GM15510 (cell line): ENCODE results near the gene IRX3.

Experiments
- POLR2A ChIP-seq: IDR thresholded peaks from 3 replicates; pipeline ENCODE4 v1.6.1; 2011; ENCODE audit warnings: borderline replicate concordance; ENCODE audit not compliant: insufficient read length; ENCODE audit errors: extremely low read depth

The IRX3 gene

DNA sequence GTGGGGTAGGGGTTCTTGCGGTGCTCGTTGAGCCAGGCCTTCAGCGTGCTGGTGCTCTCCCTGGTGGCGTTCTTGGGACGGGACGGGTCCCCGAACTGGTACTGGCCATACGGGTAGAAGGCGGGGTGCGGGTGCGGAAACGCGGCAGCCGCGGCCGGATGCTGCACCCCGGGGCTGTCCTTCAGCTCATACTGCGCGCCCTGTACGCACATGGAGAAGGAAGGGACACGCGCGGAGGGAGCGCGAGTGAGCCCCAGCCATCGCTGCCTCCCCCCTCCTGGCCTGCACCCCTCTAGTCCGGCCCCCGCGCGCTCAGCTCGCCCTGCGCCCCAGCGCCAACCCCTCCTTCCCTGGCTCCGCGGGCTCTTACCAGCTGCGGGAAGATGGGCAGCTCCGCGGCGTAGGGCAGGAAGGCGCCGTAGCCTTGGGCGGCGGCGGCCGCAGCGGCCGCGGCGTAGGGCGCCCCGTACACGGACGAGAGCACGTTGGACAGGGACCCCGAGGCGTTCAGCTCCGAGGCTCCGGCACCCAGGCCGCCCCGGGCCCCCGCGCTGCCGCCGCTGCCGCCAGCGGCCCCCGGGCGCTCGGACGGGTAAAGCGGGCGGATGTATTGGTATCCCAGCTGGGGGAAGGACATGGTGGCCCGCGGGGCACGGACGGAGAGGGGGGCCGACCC, 1.0 kb downstream of the IRX3 start:
- TF ChIP-seq POLR2A, result no peak

DNA sequence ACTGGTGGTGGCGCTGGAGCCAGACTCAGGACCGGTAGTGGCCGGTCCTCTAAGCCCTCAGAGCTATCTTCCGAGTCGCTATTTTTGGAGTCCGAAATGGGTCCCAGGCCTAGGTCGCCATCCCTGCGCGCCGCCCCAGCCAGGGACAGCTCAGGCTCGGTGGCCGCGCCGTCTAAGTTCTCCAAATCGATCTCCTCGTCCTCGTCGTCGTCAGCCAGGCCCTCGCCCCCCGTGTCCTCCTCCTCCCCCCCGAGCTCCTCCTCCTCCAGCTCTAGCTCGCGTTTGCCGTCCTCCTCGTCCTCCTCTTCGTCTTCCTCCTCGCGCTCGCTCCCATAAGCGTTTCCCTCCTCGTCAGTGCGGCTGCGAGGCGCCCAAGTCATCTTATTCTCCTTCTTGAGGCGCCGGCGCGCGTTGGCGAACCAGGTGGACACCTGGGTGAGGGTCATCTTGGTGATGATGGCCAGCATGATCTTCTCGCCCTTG, 1.6 kb downstream of the IRX3 start:
- no peak for TF ChIP-seq POLR2A

DNA sequence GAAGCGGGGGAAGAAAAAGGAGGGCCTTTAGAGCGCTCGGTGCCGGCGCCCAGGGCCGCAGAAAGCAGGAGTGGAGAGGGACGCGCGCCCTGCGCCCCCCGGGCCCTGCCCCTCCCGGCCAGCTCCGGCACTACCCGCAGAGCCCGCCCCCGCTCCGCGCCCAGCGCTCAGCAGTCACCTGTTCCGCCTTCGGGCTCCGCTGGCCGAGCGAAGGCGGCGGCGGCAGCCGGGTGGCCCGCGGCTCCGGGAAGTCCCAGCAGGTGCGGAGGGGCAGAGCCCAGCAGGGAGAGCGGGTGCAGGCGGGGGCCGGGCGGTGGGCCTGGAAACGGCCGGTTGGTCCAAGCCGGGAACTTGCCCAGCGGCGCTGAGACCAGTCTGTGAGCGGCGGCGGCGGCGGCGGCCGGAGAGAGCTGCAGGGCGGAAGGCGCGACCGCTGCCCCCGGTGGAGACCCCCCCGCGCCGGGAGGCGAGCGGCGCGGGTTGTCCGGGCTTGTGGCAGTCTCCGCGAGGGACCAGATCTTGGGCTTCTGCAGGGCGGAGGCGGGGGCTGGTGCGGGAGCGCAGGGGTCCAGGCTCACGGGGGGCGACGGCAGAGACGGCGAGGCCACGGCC, 2.2 kb downstream of the IRX3 start:
- TF ChIP-seq POLR2A, result no peak

DNA sequence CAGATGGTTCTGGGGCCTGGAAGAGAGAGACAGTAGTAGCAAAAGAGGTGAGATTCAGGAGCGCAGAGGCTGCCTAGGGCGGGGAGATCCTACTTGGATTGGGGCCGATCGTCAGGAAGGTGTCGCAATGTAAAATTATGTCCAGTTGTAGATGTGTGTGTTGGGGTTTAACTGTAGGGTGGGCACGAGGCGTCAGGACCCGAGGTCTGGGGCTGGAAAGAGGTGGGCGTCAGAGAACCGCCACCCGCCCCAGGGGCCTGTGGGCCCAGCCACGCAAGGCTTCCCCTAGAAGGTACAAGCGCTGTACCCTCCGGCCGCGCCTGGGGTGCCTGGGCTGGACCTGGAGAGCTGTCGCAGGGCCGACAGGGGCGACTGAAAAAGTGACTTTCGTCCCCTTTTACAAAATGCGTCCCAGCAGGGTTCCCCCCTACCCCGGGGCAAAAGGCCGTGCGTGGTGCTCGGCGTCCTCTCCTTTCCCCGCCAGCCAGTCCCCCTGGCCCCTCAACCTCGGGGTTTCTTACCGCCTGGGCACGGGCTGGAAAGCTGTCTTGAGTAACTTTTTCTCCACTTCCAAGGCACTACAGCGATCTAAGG, 2.8 kb downstream of the IRX3 start:
- TF ChIP-seq POLR2A, result no peak

DNA sequence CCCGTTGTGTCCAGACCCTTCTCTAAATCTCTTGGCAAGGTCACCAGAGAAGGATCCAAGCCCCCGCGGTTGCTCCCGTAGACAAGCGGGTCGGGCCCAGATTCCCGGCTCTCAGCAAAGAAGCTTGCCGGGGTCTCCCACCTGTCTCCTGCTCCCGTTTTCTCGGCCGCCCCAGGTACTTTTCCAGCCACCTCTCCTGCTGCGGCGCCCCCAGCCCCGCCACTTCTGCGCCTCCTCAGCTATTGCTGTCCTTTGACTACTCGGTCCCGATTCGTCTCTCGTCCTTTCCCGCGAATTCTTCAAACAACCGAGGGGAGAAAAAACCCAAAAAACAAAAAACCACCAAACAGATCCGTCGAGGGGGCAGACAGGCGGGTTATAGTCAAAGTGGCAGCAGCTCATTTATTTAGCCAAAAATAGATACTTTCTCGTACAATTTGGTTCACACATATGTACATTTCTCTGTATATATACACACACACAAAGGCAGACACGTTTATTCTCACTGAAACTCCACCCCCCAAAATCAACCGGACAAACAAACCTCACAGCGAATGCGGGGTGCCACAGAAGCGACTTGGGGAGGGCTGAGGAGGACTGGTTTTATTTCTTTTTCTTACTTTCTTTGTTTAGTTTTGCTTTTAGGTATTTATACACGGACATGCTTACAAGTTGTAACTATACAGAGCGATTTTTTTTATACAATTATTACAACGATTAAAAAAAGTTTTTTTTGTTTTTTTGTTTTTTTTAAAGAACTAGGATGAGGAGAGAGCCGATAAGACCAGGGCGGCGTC, 3.5 kb downstream of the IRX3 start:
- TF ChIP-seq POLR2A, result no peak

DNA sequence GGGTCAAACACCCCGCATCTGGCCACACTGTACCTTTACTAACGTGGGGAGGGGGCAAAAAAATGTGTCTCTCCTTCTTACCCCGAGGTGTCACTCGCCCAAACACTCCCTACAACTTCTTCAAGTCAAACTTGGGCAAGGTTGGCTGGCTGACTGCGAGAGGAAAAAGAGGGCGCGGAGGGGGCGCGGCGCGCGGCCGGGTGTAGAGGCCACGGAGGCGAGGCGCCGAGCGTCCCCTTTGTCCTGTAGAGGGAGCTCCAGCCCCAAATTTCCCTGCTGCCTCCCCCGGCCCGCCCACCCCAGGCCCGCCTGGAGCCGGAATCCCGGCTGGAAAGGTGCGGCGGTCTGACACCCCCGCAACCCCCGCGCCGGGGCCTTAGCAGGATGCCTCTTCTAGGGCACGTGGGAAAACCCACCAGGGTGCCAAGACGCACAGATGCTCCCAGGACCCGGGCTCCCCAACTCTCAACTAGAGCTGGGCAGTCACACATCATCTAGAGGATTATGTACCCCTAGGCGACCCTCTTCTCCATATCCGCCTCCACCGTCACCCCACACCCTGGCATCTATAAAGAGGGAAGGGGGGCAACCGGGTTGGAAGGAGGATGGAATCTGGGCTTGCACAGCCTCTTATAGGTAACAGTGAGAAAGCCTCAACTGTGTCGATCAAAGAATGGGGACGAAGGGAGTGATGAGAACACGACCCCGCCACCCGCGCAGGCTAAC, 4.2 kb downstream of the IRX3 start:
- no peak for TF ChIP-seq POLR2A

DNA sequence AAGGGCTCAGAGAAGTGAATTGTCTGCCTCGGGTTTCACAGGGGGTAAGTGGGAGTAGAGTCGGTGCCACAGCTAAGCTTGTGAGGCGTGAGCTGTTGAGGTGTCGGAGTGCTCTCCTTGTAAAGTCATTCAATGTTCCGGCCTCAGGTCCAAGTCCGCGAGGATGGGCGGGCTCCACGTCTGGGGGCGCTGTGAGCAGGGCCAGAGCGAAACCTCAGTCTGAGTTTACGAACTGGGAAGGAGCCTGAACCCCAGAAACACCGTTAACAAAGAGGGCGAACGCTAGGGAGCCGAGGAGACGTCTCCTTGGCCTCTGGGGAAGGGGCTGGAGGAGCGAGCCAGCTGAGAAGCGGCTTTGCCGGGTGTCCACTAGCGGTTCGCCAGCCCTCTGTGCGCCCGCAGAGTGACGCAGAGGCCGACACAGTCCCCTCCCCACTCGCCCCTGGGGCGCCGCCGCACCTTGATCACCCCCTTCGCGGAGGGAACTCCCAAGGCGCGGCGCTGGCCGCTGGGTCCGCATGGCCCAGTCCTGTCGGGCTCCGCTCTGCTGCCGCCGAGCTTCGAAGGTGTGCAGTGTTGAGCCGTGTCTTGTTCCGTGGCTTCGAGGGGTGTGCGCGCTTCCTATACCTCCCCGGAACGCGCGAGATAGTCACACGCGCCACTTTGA, 4.9 kb downstream of the IRX3 start:
- TF ChIP-seq POLR2A, result no peak

GRCh38 chr16:54280751-54281150, 5.8 kb downstream of the IRX3 start:
- no peak for TF ChIP-seq POLR2A

GRCh38 chr16:54277845-54278703, 8.5 kb downstream of the IRX3 start:
- TF ChIP-seq POLR2A, result no peak

GRCh38 chr16:54275956-54276355, 10.6 kb downstream of the IRX3 start:
- no peak for TF ChIP-seq POLR2A

- no peak for TF ChIP-seq POLR2A
Observed at GRCh38 chr16:54273566-54273965, 13.0 kb downstream of the IRX3 start.

DNA sequence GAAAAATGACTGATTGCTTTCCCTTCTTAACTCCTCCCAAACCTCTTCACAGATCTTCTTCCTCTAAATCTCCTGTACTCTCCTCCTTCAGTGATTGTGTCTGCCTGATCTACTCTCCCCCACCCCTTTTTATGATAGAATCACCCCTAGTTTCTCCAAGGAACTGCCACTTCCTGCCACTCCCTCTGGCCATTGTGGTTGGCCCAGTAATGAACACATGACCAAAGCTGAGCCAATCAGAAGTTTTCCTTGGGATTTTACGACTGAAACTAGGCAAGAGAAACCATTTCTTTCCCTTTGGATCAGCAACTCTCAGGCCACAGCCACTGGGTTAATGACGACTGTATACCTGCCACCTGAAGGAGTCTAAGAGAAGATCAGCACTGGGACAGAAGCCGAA, 15.9 kb downstream of the IRX3 start:
- no peak for TF ChIP-seq POLR2A

GRCh38 chr16:54269461-54269860, 17.1 kb downstream of the IRX3 start:
- TF ChIP-seq POLR2A, result no peak
